Cardiac muscle cell (in vitro differentiated cells and primary cell): ENCODE measurements around the gene SUDS3. TPM values are rescaled to one million over a fixed set of nuclear protein-coding genes. Genes with fewer than 3 reads are reported as not detected.

Experiments
- DNase-seq, 2 donors: peaks; one replicate each; pipeline versions ENCODE4 v3.0.0 to v3.0.0-alpha.2; 2010 to 2017; ENCODE audit warnings: low read depth in 1 of 2, low spot score in 1 of 2
- H3K27ac ChIP-seq: fragments of 200-600 bp; sonication (generic); 2 replicates; pipeline ENCODE4 v1.5.1; 2016
- H3K27me3 ChIP-seq: fragments of 200-600 bp; sonication (generic); 2 replicates; pipeline ENCODE4 v1.6.0; 2016; ENCODE audit warnings: control low read depth
- H3K36me3 ChIP-seq: fragments of 200-600 bp; sonication (generic); 2 replicates; pipeline ENCODE4 v1.5.1; 2016; ENCODE audit warnings: control low read depth
- H3K4me1 ChIP-seq: fragments of 200-600 bp; sonication (generic); 2 replicates; pipeline ENCODE4 v1.8.1; 2017; ENCODE audit warnings: low read depth, mild to moderate bottlenecking, mixed run types
- H3K4me3 ChIP-seq: fragments of 200-600 bp; sonication (generic); 2 replicates; pipeline ENCODE4 v1.5.1; 2016; ENCODE audit warnings: mild to moderate bottlenecking
- H3K9me3 ChIP-seq: fragments of 200-600 bp; sonication (generic); 2 replicates; pipeline ENCODE4 v1.5.1; 2017; ENCODE audit warnings: low read depth, mild to moderate bottlenecking, control low read depth
- CTCF ChIP-seq: IDR thresholded peaks from 2 replicates; pipeline ENCODE4 v1.5.1; 2012; ENCODE audit warnings: low read depth, mild to moderate bottlenecking, low read length
- polyA plus RNA-seq: library from polyadenylated mRNA; unstranded; fragments of >200 nt; fragmentation: Nextera tagmentation; extraction: Ambion mirVana; gene quantifications from 2 replicates; pipeline ENCODE4 v1.2.1, GENCODE V29; 2016
- total RNA-seq: library from RNA; depleted of rRNA; stranded (reverse); fragments of >200 nt; gene quantifications from 2 replicates; pipeline ENCODE4 v1.2.3, GENCODE V29; 2016

SUDS3 gene
- total and polyA plus RNA-seq, 2 experiments from 2014 or later: 33.8 to 44.7 TPM

GRCh38 chr12:118342090-118342489, 34.3 kb upstream of the SUDS3 start:
- Histone ChIP-seq H3K36me3 (no peaks in the 10 kb centered on the region), H3K27me3 (no peaks in the 10 kb centered on the region), H3K9me3 (no peaks in the 10 kb centered on the region), H3K4me1 (peaks cover 28% of the 10 kb centered on the region), H3K27ac (no peak overlapping the region), H3K4me3 (no peak overlapping the region)
- no peak for TF ChIP-seq CTCF
- DNase-seq: no peak

- Histone ChIP-seq H3K27me3 (no peaks in the 10 kb centered on the region), H3K4me3 (no peak overlapping the region)
- DNase-seq: no peak
Observed at GRCh38 chr12:118344829-118345228, 31.5 kb upstream of the SUDS3 start.

GRCh38 chr12:118345355-118345754, 31.0 kb upstream of the SUDS3 start:
- no peaks in the 10 kb centered on the region for H3K9me3 ChIP-seq
- H3K4me3 ChIP-seq: no peak overlapping the region
- no peak for TF ChIP-seq CTCF
- peaks cover 28% of the 10 kb centered on the region for H3K4me1 ChIP-seq
- DNase-seq: peak in 1 of 2 donors; percentile 17
- H3K36me3 ChIP-seq: no peaks in the 10 kb centered on the region
- no peaks in the 10 kb centered on the region for H3K27me3 ChIP-seq
- no peak overlapping the region for H3K27ac ChIP-seq

More at GRCh38 chr12:118344829-118345228, 31.5 kb upstream of the SUDS3 start:
- Histone ChIP-seq H3K27ac (no peak overlapping the region), H3K36me3 (no peaks in the 10 kb centered on the region), H3K9me3 (no peaks in the 10 kb centered on the region), H3K4me1 (peaks cover 28% of the 10 kb centered on the region)
- TF ChIP-seq CTCF: no peak

GRCh38 chr12:118346895-118347294, 29.5 kb upstream of the SUDS3 start:
- peak in 1 of 2 donors; percentile 11 for DNase-seq
- H3K4me3 ChIP-seq: no peak overlapping the region
- H3K27ac ChIP-seq: peak overlapping the region; percentile 10
- no peaks in the 10 kb centered on the region for H3K9me3 ChIP-seq
- H3K27me3 ChIP-seq: no peaks in the 10 kb centered on the region
- H3K4me1 ChIP-seq: peaks cover 28% of the 10 kb centered on the region
- H3K36me3 ChIP-seq: no peaks in the 10 kb centered on the region
- no peak for TF ChIP-seq CTCF

GRCh38 chr12:118347916-118348315, 28.4 kb upstream of the SUDS3 start:
- no peak for TF ChIP-seq CTCF
- H3K36me3 ChIP-seq: no peaks in the 10 kb centered on the region
- peaks cover 28% of the 10 kb centered on the region for H3K4me1 ChIP-seq
- no peak overlapping the region for H3K4me3 ChIP-seq
- H3K27ac ChIP-seq: no peak overlapping the region
- H3K27me3 ChIP-seq: no peaks in the 10 kb centered on the region
- no peak for DNase-seq
- no peaks in the 10 kb centered on the region for H3K9me3 ChIP-seq

GRCh38 chr12:118350908-118351559, 25.3 kb upstream of the SUDS3 start:
- no peaks in the 10 kb centered on the region for H3K36me3 ChIP-seq
- no peaks in the 10 kb centered on the region for H3K27me3 ChIP-seq
- TF ChIP-seq CTCF: no peak
- H3K9me3 ChIP-seq: no peaks in the 10 kb centered on the region
- no peak overlapping the region for H3K27ac ChIP-seq
- peaks cover 11% of the 10 kb centered on the region for H3K4me1 ChIP-seq
- DNase-seq: no peak
- no peak overlapping the region for H3K4me3 ChIP-seq
